Activated CD4-positive, alpha-beta T cell treated with anti-CD3 and anti-CD28 coated beads for 36 hours (primary cell): ENCODE results near the gene FRAT2. TPM values are rescaled to one million over a fixed set of nuclear protein-coding genes. Genes with fewer than 3 reads are reported as not detected.

Experiments used
- ATAC-seq: fragments of 200-7000 bp; cut with Tn5 transposase; one replicate; pipeline ENCODE4 v1.10.0; 2021; ENCODE audit warnings: mild to moderate bottlenecking, moderate library complexity
- CTCF ChIA-PET: fragments of 350-600 bp; sonication (Branson Sonifier 250); formaldehyde crosslinking; loops from one replicate; lab custom pipeline; 2021; ENCODE audit warnings: antibody characterized with exemption; lab: Charles Lee
- POLR2A ChIA-PET: fragments of 350-600 bp; sonication (Branson Sonifier 250); formaldehyde crosslinking; loops from one replicate; lab custom pipeline; 2021; ENCODE audit warnings: antibody characterized with exemption, inconsistent platforms; lab: Charles Lee
- DNase-seq: peaks from one replicate; pipeline ENCODE4 v3.0.0-alpha.2; 2020
- H3K27ac Mint-ChIP-seq: one replicate; pipeline ENCODE4 v1.8.0; 2021; ENCODE audit warnings: mixed read lengths
- H3K27me3 Mint-ChIP-seq: one replicate; pipeline ENCODE4 v1.8.0; 2021; ENCODE audit warnings: mixed read lengths
- H3K36me3 Mint-ChIP-seq: one replicate; pipeline ENCODE4 v1.8.0; 2021; ENCODE audit warnings: low read depth, mixed read lengths
- H3K4me1 Mint-ChIP-seq: one replicate; pipeline ENCODE4 v1.8.0; 2021; ENCODE audit warnings: mixed read lengths
- H3K4me3 Mint-ChIP-seq: one replicate; pipeline ENCODE4 v1.8.0; 2021; ENCODE audit warnings: mild to moderate bottlenecking, moderate library complexity, mixed read lengths
- H3K9me3 Mint-ChIP-seq: one replicate; pipeline ENCODE4 v1.8.0; 2021; ENCODE audit warnings: low read depth, mixed read lengths
- intact Hi-C, 2 experiments: fragments of 100-400 bp; cut with DNase I in 1 of 2; cut with micrococcal nuclease in 1 of 2; formaldehyde crosslinking; loops; one replicate each; pipeline versions ENCODE4 v1.14.2 to v1.15.1; 2022 to 2024; cut with DNase I, micrococcal nuclease
- total RNA-seq, 2 experiments: library from RNA; stranded (reverse); gene quantifications; one replicate each; pipeline ENCODE4 v1.2.3, GENCODE V29; 2021

Gene FRAT2
- total RNA-seq, 2 experiments from 2014 or later: 3.0 to 4.3 TPM

DNA sequence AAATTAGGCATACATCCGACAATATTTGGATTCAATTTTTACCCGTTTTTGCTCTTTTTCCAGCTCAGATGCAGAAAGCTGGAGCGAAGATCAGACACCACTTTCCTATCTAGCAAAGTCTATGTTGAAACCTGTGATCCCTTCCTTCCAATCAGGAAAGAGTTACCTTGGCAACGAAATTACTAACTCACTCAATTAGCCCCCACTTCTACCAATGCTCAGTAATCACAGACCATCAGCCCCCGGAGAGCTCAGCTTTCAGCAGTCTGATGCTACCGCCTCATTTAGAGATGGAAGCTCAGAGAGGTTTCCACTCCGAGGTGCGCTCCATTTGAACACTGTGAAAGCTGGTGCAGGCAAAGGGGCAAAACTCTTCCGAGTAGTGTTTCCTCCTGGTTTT lies 8.8 kb downstream of the FRAT2 start:
- H3K27me3 Mint-ChIP-seq: no peaks in the 10 kb centered on the region
- H3K4me3 Mint-ChIP-seq: no peak overlapping the region
- intact Hi-C loops: loop anchor here in 1 of 2 experiments (5.0 kb wide), 1 partner anchor 108 kb away; no protein-coding TSS in a partner anchor
- ChIA-PET POLR2A (interaction anchor here (0.6 kb wide), 1 partner anchor 220 kb away, joined by 5 read pairs; no protein-coding TSS in a partner anchor), CTCF (interaction anchor here (1.0 kb wide), 1 partner anchor 8 kb away, joined by 3 read pairs; no protein-coding TSS in a partner anchor)
- no peak for DNase-seq
- no peaks in the 10 kb centered on the region for H3K9me3 Mint-ChIP-seq
- H3K4me1 Mint-ChIP-seq: peaks cover 45% of the 10 kb centered on the region
- peaks cover 8% of the 10 kb centered on the region for H3K36me3 Mint-ChIP-seq
- no peak for ATAC-seq
- no peak overlapping the region for H3K27ac Mint-ChIP-seq

DNA sequence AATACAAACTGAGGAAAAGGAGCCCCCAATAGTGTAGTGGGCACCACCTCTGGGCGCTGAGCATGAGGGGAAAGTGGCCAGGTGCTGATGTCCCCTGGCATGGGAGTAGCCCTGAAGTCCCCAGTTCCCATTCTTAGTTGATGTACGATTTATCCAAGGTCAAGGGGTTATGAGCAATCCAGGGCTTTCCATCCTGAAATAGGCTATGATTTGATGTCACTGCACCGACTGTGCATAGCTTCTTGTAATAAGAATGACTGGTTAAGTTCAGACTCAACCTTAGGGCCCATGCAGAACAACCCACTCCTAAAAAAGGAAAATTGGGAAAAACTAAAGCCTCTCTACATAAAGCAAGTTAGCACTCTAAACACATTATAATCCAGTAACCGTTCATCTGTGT lies 11.0 kb downstream of the FRAT2 start:
- intact Hi-C loops: no loop called here
- POLR2A ChIA-PET: no interaction called here
- H3K4me1 Mint-ChIP-seq: peaks cover 42% of the 10 kb centered on the region
- no peak for ATAC-seq
- H3K27ac Mint-ChIP-seq: no peak overlapping the region
- CTCF ChIA-PET: no interaction called here
- no peaks in the 10 kb centered on the region for H3K9me3 Mint-ChIP-seq
- H3K27me3 Mint-ChIP-seq: no peaks in the 10 kb centered on the region
- no peak for DNase-seq
- no peaks in the 10 kb centered on the region for H3K36me3 Mint-ChIP-seq
- H3K4me3 Mint-ChIP-seq: no peak overlapping the region

DNA sequence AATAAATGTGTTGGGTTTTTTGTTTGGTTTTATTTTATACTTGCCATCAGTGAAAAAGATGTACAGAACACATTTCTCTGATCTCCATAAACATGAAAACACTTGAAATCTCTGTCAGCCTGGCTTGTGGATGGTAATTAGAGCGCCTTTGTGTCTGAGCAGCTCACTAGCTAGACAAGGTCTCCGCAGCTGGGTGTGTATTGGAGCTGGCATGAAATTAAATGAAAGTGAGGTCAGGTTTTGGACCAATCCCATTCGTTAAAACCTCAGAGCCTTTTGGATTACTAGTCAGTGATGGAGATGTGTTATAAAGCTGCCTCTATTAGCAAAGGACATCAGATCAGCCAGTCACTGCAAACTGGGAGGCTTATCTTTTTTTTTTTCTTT lies 12.7 kb downstream of the FRAT2 start:
- DNase-seq (no peak), ATAC-seq (no peak)
- ChIA-PET POLR2A (no interaction called here), CTCF (interaction anchor here (0.6 to 1.2 kb wide), 5 partner anchors 11 to 125 kb away, joined by 3 to 6 read pairs (median 4); no protein-coding TSS in a partner anchor)
- no peaks in the 10 kb centered on the region for H3K36me3 Mint-ChIP-seq
- H3K4me3 Mint-ChIP-seq: no peak overlapping the region
- no peak overlapping the region for H3K27ac Mint-ChIP-seq
- H3K27me3 Mint-ChIP-seq: no peaks in the 10 kb centered on the region
- H3K9me3 Mint-ChIP-seq: no peaks in the 10 kb centered on the region
- H3K4me1 Mint-ChIP-seq: peaks cover 33% of the 10 kb centered on the region
- intact Hi-C loops: loop anchor here in 1 of 2 experiments (2.0 kb wide), 1 partner anchor 43 kb away; no protein-coding TSS in a partner anchor

DNA sequence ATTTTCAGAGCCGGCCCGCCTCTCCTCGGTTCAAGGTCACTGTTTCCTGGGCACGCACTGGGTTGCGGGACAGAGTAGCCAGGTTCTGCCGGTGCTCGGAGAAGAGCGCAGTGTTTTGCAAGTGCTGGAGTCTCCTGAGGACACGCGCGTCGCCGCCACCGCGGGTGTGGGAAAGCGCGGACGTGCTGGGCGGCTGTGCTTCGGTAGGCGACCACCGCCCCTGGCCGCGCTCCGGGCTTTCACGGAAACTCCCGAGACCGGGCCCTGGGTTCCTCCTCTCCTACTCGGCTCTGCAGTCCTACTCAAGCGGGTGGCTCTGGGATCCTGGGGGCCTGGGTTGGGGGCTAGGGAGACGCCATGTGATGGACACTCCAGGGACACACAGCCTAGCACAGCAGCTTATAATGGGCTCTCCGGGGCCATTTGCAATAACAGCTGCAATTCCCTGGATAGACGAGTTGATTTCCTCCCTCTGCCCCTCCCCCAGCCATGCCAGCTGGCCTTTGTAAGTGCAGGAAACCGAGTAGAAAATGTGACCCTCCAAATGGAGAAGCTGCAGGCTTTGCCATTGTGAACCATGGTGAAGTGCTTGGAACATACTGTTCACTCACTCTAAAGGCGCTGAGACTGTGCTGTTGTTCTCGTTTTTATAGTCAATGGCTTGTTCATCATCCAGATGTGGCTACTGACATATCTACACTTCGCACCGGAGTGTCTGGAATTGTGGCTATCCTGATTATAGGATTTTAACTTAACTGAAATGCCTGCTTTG lies 13.3 kb downstream of the FRAT2 start:
- intact Hi-C loops: loop anchor here in 1 of 2 experiments (2.0 kb wide), 1 partner anchor 42 kb away; no protein-coding TSS in a partner anchor

DNA sequence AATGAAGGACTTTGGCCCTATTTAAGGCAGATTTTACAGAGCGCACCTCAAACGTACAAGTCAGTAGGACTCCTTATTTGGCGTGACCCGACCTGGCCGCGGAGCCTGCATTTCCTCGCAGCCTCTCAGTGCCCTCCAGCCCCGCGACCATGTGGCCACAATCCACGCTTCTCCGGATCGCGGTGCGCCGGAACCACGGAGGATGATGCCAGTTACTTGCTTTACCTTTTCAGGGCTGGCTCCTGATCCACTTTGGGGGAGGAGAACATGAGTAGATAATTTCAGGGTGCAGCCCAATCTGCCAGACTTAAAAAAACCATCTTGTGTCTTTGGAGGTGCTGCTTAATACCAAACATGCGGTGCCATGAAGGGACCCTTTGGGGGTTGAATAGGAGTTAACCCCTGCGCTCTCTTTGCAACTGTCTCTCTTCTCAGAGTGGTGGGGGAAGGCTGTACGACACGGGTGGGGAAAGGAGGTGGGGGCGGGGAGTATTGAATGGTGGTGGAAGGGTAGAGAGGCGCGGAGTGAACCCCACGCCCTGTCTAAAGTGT lies 14.0 kb downstream of the FRAT2 start:
- Mint-ChIP-seq H3K9me3 (no peaks in the 10 kb centered on the region), H3K4me1 (peaks cover 29% of the 10 kb centered on the region), H3K27ac (peak overlapping the region; percentile 82), H3K27me3 (no peaks in the 10 kb centered on the region), H3K36me3 (no peaks in the 10 kb centered on the region), H3K4me3 (peak overlapping the region; percentile 64)
- DNase-seq (peak; percentile 48), ATAC-seq (no peak)
- ChIA-PET CTCF (interaction anchor here (0.7 to 2.3 kb wide), 9 partner anchors 11 to 141 kb away, joined by 3 to 22 read pairs (median 3); partner anchors contain the start of genes FRAT2 and RRP12), POLR2A (interaction anchor here (1.6 to 3.0 kb wide), 2 partner anchors 12 to 28 kb away, joined by 4 to 27 read pairs; partner anchors contain the start of genes ARHGAP19 and FRAT2)
- intact Hi-C loops: loop anchor here in 1 of 2 experiments (1.0 to 2.0 kb wide), 2 partner anchors 14 to 42 kb away; partner anchors contain the start of gene FRAT2

More for the DNA sequence above, 13.3 kb downstream of the FRAT2 start:
- Mint-ChIP-seq H3K9me3 (no peaks in the 10 kb centered on the region), H3K27me3 (no peaks in the 10 kb centered on the region), H3K4me1 (peaks cover 31% of the 10 kb centered on the region), H3K27ac (peak overlapping the region; percentile 82), H3K36me3 (no peaks in the 10 kb centered on the region), H3K4me3 (peak overlapping the region; percentile 64)
- ChIA-PET CTCF (interaction anchor here (0.6 to 1.2 kb wide), 5 partner anchors 12 to 124 kb away, joined by 3 to 6 read pairs (median 4); no protein-coding TSS in a partner anchor), POLR2A (no interaction called here)
- DNase-seq (peak; percentile 31), ATAC-seq (peak; percentile 5)

DNA sequence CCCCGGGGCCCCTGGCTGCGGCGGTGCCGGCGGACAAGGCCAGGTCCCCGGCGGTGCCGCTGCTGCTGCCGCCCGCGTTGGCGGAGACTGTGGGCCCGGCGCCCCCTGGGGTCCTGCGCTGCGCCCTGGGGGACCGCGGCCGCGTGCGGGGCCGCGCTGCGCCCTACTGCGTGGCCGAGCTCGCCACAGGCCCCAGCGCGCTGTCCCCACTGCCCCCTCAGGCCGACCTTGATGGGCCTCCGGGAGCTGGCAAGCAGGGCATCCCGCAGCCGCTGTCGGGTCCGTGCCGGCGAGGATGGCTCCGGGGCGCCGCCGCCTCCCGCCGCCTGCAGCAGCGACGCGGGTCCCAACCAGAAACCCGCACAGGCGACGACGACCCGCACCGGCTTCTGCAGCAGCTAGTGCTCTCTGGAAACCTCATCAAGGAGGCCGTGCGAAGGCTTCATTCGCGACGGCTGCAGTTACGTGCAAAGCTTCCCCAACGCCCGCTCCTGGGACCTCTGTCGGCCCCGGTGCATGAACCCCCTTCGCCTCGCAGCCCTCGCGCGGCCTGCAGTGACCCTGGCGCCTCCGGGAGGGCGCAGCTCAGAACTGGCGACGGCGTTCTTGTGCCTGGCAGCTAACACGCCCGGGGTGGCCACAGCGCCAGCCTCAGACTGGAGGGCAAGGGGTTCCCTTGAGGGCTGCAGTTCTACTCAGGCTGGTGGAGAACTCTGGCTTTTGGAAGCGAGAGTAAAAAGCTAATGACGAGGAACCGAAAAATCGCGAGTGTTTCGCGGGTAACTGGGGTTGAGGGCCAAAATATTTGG lies 14.7 kb downstream of the FRAT2 start:
- no peaks in the 10 kb centered on the region for H3K36me3 Mint-ChIP-seq
- ChIA-PET CTCF (interaction anchor here (0.9 to 2.3 kb wide), 8 partner anchors 12 to 142 kb away, joined by 3 to 22 read pairs (median 4); partner anchors contain the start of genes FRAT2 and RRP12), POLR2A (interaction anchor here (1.6 to 3.0 kb wide), 2 partner anchors 13 to 28 kb away, joined by 4 to 27 read pairs; partner anchors contain the start of genes ARHGAP19 and FRAT2)
- intact Hi-C loops: loop anchor here (1.0 to 5.0 kb wide), 8 partner anchors 14 to 733 kb away; partner anchors contain the start of genes ARHGAP19 (in 2 of the 2), FRAT2 (in 2 of the 2), LCOR (in 1 of the 2) and MMS19 (in 1 of the 2)
- H3K9me3 Mint-ChIP-seq: no peaks in the 10 kb centered on the region
- ATAC-seq (peak; percentile 66), DNase-seq (peak; percentile 78)
- peaks cover 29% of the 10 kb centered on the region for H3K4me1 Mint-ChIP-seq
- no peaks in the 10 kb centered on the region for H3K27me3 Mint-ChIP-seq
- peak overlapping the region; percentile 91 for H3K4me3 Mint-ChIP-seq
- H3K27ac Mint-ChIP-seq: peak overlapping the region; percentile 82

DNA sequence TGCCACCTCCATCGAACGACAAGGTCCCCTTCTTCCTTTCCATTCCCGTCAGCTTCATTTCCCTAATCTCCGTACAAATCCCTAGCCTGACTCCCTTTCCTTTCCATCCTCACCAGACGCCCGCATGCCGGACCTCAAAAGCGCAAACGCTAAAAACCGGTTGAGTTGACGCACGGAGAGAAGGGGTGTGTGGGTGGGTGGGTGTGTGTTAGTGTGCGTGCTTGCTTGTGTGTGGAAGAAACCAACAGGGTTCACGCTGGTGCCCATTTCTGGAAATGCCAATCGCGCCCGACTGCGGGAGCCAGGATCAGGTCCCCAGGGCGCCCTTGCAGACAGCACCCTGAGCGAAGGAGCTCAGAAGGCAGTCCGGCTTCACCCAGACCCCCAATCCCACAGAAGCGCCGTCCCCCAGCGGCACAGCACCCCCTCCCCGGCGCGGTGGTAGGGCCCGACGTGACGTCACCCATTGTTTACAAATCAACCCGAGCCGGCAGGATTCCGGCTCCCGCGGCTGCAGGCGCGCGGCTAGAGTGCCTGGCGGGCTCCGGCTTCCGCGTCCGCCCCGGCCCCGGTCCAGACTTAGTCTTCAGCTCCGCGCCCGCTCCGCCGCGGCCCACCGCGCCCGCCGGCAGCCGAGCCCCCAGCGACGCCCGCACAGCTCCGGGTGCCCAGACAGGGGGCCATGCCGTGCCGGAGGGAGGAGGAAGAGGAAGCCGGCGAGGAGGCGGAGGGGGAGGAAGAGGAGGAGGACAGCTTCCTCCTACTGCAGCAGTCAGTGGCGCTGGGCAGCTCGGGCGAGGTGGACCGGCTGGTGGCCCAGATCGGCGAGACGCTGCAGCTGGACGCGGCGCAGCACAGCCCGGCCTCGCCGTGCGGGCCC lies 15.5 kb downstream of the FRAT2 start, which contains the start of gene FRAT1:
Gene FRAT1 (plus strand): TSS at position 500 of the 880 bp plus-strand sequence. CDS start 183 bp downstream, at position 683.
- ATAC-seq (peak; percentile 64), DNase-seq (peak; percentile 92)
- H3K4me1 Mint-ChIP-seq: peaks cover 29% of the 10 kb centered on the region
- H3K27ac Mint-ChIP-seq: peak within 1 kb of the TSS; percentile 99
- CTCF ChIA-PET: interaction anchor here (0.6 to 2.3 kb wide), 7 partner anchors 10 to 263 kb away, joined by 3 to 22 read pairs (median 4); partner anchors contain the start of genes FRAT2 and RRP12
- no peaks in the 10 kb centered on the region for H3K9me3 Mint-ChIP-seq
- no peaks in the 10 kb centered on the region for H3K36me3 Mint-ChIP-seq
- H3K27me3 Mint-ChIP-seq: no peaks in the 10 kb centered on the region
- peak within 1 kb of the TSS; percentile 91 for H3K4me3 Mint-ChIP-seq
- POLR2A ChIA-PET: interaction anchor here (1.6 to 3.0 kb wide), 2 partner anchors 14 to 27 kb away, joined by 4 to 27 read pairs; partner anchors contain the start of genes ARHGAP19 and FRAT2
- intact Hi-C loops: loop anchor here (1.0 to 5.0 kb wide), 7 partner anchors 15 to 732 kb away; partner anchors contain the start of genes ARHGAP19 (in 2 of the 2), FRAT2 (in 1 of the 2), LCOR (in 1 of the 2) and MMS19 (in 1 of the 2)

DNA sequence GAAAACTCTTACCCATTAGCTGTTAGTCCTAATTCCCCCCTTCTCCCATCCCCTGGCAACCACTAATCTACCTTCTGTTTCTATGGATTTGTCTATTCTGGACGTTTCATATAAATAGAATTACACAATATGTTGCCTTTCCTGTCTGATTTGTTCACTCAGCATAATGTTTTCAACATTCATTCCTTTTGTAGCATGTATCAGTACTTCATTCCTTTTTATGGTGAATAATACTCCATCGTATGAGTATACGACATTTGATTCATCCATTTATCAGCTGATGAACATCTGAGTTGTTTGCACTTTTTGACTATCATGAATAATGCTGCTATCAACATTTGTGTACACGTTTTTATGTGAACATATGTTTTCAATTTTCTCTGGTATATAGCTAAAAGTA lies 19.9 kb downstream of the FRAT2 start:
- no peak overlapping the region for H3K27ac Mint-ChIP-seq
- ChIA-PET CTCF (interaction anchor here (0.8 to 1.7 kb wide), 2 partner anchors 17 to 37 kb away, joined by 3 to 6 read pairs; no protein-coding TSS in a partner anchor), POLR2A (no interaction called here)
- intact Hi-C loops: loop anchor here in 1 of 2 experiments (5.0 kb wide), 1 partner anchor 482 kb away; the partner anchor contains the start of gene LCOR
- no peaks in the 10 kb centered on the region for H3K27me3 Mint-ChIP-seq
- H3K9me3 Mint-ChIP-seq: no peaks in the 10 kb centered on the region
- H3K4me3 Mint-ChIP-seq: no peak overlapping the region
- H3K4me1 Mint-ChIP-seq: peaks cover 10% of the 10 kb centered on the region
- no peaks in the 10 kb centered on the region for H3K36me3 Mint-ChIP-seq
- ATAC-seq (no peak), DNase-seq (no peak)

DNA sequence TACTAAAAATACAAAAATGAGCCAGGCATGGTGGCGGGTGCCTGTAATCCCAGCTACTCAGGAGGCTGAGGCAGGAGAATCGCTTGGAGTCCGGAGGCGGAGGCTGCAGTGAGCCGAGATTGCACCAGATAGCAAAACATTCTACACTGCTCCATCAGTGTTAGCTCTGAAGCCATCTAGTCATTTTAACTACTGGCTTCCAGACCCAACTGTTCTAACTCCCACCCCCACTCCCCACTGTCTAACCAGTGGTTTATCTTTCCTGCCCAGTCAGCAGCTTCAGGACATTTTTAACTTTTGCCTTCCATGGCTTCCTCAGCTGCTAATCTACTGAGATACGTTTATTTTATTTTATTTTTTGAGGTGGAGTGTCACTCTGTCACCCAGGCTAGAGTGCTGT lies 21.6 kb downstream of the FRAT2 start:
- ATAC-seq: no peak
- Mint-ChIP-seq H3K27ac (no peak overlapping the region), H3K4me3 (no peak overlapping the region), H3K36me3 (no peaks in the 10 kb centered on the region), H3K9me3 (no peaks in the 10 kb centered on the region), H3K27me3 (no peaks in the 10 kb centered on the region), H3K4me1 (peaks cover 4% of the 10 kb centered on the region)
- ChIA-PET CTCF (no interaction called here), POLR2A (no interaction called here)
- intact Hi-C loops: no loop called here
- DNase-seq: no peak
